HG03442 (cell line): ENCODE data around the gene LCE2C.

Experiments used
- ATAC-seq: cut with Tn5 transposase; IDR thresholded peaks from one replicate; pipeline ENCODE4 v1.9.1; 2021; ENCODE audit warnings: mild to moderate bottlenecking, moderate library complexity; ENCODE audit not compliant: unreplicated experiment

LCE2C gene

DNA sequence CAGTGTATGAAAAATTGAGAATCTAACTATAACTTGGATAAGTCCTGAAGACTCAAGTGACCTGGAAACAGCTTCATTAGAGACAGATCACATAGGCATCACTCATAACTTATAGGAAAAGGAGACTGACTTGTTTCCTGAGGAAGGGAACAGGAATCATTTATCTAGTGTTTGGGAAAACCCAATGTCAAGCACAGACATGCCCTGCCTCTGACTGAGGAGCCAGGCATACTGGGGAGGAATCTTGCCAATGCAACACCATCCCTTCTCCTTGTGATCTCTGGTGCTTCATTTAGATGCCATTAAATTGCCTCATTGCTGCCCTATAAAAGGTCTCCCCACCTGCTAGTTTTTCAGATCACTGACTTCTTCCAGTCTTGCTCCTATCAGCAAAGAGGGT lies 43.2 kb downstream of the LCE2C start:
- no peak for ATAC-seq

DNA sequence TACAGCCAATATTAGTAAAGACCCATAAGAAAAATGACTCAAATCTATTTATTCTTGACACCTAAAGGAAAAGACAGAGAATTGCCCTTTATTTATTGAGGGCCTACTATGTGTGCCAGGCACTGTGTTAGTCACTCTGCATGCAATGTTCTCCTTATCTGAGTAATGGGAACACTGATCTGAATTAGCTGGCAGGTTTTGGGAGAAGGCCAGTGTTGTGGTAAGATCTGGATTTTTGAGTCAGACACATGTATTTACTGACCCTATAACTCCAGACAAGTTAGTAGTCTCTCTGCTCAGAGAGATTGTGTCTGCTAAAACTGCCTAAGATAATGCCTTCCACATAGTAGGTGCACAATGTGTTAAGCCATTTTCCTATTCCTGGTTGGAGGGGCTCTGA lies 50.2 kb downstream of the LCE2C start:
- ATAC-seq, result no peak
